Measurements from ENCODE around the gene EQTN. TPM values are rescaled to one million over a fixed set of nuclear protein-coding genes. Genes with fewer than 3 reads are reported as not detected.
"Not testable (repeated sequence)": the region's sequence is repeated elsewhere in the genome, so short reads cannot be mapped to it uniquely, and the experiment has no call there.

The EQTN gene
- polyA plus RNA-seq, 4 donors = 0.28 to 0.31 (median 0.31) TPM; not detected in 1

DNA sequence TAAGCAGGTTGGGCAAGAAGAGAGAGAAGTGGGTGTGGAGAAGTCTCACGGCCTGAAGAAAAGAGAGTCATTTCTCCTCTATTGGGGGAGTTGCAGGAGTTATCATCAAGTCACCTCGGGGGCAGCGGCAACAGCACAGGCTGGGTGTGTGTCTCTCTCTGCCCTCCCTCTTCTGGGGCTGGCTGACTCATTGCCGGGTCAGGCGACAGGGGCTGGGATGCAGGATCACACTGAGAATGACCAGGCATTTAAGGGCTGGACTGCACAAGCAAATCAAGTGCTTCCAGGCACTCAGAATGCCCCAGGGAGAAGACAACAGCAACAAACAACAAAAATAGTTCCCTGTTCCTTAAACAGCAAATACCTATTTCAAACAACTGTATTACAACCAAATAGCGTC is 6.3 kb upstream of the EQTN start:
- DNase-seq (ENCODE audit: low read depth in 4 of 4, low spot score in 3 of 4) = no peak

DNA sequence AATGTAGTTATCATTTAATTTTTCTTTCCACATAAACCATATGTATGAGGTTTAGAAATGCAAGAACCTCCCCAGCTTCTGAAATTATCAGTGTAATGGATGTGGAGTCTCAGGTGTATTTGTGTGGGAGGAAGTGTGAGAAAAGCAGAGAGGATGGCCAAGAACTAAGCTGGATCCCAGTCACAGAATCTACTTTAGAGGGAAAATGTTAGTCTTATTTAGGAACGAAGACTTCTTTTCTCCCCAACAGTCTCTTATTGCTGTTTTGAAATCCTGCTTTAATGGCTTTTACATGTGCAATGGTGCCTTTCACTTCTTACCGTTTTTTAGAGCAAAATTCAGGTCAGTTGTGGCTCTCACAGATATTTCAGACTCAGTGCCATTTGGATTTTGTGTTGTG is 3.0 kb downstream of the EQTN start:
- DNase-seq (ENCODE audit: low read depth in 4 of 4, low spot score in 3 of 4) = no peak

DNA sequence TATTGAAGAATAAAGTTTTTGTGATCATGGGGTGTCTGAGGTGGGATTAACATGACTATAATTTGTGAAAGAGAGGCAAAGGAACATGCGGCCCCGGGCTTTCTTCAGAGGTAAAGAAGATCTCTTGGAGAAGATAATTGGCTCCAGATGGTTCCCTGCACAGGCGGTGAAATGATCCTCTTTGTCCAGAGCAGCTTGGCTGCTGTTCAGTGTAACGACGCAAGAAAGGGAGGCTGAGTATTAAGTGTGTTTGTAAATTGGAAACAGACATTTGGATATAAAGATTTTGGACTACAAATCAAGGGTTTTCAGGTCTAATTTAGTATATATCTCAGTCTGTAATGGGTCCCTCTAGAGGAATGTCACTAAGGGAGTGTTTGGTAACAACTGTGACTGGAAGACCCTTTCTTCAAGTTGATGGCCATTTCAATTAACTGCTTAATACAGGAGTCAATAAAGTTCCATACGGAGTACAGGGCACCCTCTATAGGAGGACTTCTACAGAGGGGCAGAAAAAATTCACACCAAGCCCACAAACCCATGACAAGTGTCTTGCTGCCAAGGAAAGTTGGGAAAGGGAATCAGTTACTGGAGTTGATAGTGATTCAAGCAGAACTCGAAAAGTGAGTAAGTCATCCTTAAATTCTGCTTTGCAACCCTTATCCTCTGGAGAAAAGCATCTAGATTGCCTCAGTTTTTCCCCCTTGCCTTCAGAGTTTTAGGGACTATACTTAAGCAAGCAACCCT is 4.1 kb downstream of the EQTN start:
- DNase-seq (ENCODE audit: low read depth in 4 of 4, low spot score in 3 of 4) = no peak

DNA sequence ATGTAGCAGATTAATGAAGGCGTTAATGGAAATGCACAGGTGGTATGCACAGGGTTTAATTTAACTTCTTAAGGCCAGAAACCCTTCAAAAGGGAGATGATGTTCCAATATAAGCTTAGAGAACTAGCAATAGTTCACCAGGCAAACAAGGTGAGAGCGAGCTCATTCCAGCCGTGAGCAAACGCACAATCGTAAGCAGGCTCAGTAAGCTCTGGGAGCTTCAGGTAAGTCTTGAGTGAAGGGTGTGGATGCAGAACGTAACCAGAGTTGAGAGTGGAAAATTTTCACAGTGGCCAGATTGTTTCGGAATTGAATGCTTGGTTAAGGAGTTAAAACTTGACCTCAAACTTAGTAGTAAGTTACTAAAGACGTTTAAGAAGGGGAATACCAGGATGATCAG is 5.7 kb downstream of the EQTN start:
- DNase-seq (ENCODE audit: low read depth in 4 of 4, low spot score in 3 of 4) = no peak

DNA sequence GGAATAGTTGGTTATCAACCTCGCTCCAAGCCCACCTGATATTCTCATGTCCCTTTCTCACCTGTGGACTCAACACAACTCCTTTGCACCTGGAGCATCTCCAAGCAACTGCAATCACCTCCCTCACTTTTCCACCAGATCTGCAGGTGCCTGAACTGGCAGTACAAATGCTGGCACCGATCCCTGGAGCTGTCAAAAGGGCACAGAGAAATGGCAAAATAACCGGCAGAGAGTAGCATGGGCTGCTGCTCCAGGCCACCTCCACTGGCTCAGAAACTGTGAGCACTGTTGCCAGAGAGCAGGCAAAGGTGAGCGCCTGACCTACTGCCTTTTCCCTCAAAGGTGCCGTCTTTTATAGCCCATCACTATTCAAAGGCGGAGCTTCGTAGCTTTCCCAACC is 14.7 kb downstream of the EQTN start:
- DNase-seq (ENCODE audit: low read depth in 4 of 4, low spot score in 3 of 4) = no peak

DNA sequence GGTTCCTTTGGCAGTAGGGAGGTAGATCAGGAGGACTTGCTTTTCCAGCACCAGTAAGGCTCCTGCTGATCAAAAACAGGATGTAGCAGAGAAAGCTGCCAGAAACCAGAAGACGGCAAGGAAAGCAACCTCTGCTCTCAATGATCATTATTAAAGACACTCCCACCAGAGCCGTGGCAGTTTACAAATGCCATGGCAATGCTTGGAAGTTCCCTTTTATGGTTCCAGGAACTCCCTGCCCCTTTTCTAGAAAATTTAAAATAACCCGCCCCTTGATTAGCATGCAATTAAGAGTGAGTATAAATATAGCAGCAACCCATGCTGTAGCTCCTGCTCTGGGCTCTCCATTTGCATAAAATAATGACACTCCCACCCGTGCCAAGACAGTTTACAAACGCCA is 16.1 kb downstream of the EQTN start:
- no peak for DNase-seq (ENCODE audit: low read depth in 4 of 4, low spot score in 3 of 4)

DNA sequence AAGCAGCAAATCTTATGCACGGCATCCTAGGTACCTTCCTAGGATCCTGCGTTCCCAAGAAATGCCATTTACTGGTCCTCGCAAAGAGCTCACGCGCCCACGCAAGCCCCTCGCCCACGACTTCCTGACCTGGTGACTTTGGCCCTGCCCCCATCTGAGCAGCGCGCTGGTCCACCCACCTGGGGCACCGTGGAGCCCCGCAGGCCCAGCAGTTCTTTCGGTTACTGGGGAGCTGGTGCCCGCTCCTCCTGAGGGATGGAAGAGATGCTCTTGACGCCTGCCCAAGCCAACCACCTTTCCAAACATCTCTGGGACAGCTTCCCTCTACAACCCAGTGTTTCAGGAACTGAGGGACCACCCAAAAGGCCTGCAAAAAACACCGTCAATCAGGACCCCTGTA is 16.7 kb downstream of the EQTN start:
- no peak for DNase-seq (ENCODE audit: low read depth in 4 of 4, low spot score in 3 of 4)

DNA sequence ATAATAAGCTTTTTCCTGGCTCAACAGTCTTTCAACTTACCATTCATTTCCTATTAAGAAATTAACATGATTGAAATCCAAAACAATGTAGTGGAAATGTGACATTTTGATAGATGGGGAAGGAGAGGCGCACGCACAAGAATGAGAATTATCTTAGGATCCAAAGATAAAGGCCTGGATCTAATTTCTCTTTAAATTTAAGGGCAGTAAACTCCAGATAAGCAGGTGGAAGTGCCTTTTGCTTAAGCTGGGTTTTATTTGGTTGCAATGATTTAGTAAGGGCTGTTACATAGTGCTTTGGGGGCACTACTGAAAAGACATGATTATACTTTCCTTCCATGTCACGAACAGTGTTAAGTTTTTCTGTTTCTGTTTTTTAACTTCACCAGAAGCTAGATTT is 17.3 kb downstream of the EQTN start:
- no peak for DNase-seq (ENCODE audit: low read depth in 4 of 4, low spot score in 3 of 4)

DNA sequence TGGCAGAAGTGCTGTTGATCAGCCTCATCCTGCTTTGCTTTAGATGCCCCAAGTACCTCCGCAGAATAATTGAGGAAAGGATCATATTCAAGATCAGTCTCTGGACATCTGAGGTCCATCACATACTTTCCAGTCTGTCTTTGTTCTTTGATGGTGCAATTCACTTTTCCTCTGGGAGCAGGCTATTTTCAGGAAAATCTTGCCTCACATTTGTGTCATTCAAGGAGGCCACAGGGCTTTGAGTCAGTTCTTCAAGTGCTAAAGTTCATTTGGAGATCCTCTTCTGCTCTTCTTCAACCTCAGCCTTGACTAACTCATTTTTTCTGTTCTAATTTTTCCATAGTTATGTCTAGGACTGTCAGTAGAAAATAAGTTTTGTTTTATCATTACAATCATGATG is 18.6 kb downstream of the EQTN start:
- no peak for DNase-seq (ENCODE audit: low read depth in 4 of 4, low spot score in 3 of 4)

DNA sequence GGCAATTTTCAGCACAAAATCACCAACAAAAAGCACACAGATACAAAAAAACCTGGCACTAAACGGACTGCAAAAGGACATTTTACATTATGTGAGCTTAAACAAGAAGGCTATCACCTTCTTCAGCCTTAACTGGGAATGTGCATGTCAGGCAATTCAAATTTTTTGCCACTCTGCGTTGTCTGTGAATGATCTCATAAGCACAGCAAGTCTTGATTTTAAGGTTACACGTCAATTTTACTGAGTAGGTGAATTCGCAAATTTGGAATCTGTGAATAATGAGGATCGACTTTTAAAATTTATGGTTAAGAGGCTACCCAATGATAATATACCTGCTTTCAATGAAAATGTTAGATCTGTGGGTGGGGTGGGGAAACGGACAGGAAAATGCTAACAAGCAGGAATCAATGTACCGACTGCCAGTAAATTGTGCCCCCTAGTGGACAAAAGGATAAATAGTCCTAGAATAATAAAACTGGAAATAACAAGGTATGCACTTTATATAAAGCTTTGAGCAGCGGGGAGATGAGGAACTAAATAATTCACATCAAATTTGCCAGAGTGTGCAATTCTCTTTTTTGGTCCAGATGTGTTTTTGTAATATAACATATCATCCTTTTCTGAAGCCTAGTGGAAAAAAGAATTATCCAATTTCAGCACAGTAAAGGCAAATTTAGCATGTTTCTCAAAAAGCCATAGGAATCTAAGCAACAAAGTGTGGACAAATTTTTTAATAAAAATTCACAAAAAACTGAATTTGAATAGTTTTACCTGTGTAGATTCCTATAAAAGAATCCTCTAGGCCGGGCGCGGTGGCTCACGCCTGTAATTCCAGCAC is 20.5 kb downstream of the EQTN start:
- peak; percentile 42 to 53 (median 48) for DNase-seq (ENCODE audit: low read depth in 4 of 4, low spot score in 3 of 4)

DNA sequence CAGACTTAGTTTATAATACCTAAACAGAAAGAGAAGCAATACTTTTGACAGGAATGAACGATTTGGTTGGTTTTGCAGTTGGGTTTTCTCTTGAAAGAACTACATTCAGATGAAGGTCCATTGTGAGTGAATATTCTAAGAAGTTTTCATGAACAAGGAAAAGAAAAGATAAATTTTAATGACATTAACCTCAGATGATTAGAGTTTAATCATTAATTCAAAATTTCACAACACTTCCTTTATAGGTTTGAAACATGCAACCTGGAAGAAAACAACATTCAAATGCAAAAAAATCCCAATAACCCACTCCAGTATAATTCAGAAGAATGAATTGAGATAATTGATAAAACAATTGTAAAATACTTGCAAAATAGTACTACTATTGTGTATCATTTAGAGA is 23.8 kb downstream of the EQTN start:
- DNase-seq (ENCODE audit: low read depth in 4 of 4, low spot score in 3 of 4) = no peak

DNA sequence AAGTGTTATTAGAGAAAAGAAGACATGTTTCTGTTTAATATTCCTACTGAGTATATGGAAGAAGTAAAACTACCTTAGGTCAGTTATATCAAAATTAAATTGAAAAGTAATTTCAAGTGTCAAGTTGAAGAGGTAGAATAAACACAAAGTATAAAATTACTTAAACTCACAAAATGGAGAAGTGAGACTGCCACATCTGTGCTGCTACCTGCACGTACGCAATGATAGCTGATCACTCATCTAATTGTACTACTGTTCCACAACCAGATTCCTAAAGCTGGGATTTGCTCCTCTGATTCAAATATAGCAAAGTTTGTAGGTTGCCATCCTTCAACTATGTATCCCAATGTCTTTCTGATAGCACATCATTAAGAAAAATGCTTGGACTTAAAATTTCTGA is 24.8 kb downstream of the EQTN start:
- no peak for DNase-seq (ENCODE audit: low read depth in 4 of 4, low spot score in 3 of 4)

DNA sequence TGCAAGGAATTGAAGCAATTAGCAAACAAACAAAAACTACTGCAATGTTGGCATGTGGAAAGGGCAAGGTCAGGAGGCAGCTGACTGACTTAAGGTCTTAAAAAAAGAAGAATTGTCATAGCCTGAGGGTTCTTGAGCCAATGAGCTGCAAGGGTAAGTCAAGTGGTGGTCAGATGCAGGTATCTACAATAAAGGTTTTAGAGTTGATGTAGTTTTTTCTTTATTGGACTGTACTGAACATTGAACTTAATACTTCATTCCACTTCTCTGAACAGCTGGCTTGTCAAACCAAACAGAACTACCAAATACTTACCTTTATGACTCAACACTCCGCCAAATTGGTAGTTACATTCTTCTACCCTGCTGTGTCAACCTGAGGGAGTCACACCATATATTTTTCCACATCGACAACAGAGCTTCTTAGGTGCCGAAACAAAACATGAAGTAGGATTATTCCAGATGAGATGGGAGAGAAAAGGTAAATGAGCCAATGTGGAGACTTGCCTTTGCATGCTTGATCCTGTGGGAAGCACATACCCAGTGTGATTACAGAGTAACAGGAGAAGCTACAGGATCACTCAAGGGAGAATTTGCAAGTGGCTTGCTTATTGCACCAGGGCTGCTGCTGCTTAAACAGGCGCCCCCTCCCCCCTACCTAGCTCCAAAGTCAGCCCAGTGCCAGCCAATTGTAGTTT is 35.3 kb downstream of the EQTN start:
- no peak for DNase-seq (ENCODE audit: low read depth in 4 of 4, low spot score in 3 of 4)

DNA sequence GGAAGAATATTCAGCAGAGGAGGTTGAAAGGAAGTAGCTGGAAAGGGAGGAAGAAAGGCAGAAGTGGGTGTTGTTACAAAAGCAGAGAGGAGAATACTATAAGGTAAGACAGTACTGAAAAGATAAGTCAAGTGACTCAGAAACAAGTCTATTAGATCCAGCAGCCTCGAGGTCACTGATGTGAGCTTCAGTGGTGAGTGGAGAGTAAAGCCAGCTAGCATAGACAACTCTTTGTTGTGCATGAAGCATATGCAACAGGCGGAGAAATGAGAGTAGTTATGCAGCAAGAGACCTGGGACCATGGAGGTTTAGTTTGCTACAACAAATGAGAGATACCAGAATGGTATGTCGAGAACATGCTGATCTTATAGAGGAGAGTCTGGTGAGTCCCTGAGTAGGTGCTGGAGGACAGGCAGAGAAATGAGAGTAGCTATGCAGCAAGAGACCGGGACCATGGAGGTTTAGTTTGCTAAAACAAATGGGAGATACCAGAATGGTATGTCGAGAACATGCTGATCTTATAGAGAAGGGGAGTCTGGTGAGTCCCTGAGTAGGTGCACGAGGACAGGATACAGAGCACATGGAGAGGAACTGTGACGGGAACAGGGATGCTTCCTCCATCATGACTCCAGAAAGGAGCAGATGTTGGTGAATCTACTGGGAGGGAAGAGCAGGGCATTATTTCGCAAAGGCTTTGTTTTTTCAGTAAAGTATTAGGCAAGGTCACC is 36.0 kb downstream of the EQTN start:
- no peak for DNase-seq (ENCODE audit: low read depth in 4 of 4, low spot score in 3 of 4)

DNA sequence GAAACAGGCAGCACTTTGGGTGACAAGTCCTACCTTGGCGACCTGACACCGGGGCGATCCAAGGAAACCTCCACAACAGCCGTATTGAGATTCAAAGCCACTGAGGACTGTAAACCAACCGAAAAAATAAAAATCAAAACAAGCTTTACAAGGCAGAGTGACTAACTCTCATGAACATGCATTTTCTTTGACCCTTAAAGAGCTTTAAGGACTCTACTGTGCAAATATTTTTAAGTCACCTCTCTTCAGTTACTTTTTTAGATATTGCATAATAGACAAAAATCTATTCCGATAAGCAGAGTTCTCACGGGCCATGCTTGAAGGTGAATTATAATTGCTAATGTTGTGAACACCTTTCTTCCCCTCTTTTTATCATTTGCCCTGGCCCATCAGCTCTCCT is 38.3 kb downstream of the EQTN start:
- DNase-seq (ENCODE audit: low read depth in 4 of 4, low spot score in 3 of 4) = no peak

DNA sequence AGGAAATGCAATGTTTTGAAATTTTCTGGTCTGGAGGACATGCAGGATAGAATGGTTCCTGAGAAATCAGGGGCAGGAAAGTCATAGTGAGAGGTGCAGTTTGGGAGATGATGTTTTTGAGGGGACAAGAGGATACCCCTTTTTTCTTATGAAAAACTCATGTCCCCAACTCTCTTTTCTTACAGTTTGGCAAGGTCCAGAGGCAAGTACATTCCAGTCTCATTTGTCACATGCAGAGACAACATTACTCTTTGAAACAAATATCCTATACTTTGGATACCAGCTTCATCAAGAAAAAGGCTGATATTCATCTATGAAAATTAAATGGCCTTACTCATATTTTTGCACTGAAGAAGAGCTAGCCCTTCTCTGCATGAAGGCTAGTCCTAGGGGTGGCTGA is 48.2 kb downstream of the EQTN start:
- no peak for DNase-seq (ENCODE audit: low read depth in 4 of 4, low spot score in 3 of 4)

DNA sequence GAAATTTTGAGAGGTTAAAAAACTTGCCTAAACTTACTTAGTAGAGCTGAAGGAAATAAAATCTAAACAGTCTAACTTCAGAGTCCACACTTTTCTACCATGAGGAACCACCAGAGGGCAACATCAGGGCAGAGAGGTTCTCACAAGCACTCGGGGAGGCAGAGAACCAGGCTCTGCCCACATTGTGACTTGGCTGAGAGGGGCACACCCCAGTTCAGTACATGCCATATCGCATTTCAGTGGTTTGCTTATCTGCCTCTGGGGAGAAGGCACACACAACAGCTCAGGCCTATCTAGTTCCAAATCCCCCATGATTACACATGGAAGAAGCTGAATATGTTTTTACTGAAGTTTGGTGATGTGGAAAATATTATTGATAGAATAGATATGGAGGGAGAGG is 49.2 kb downstream of the EQTN start:
- peak in 3 of 4 donors; percentile 3 to 11 (median 5) for DNase-seq (ENCODE audit: low read depth in 4 of 4, low spot score in 3 of 4)

DNA sequence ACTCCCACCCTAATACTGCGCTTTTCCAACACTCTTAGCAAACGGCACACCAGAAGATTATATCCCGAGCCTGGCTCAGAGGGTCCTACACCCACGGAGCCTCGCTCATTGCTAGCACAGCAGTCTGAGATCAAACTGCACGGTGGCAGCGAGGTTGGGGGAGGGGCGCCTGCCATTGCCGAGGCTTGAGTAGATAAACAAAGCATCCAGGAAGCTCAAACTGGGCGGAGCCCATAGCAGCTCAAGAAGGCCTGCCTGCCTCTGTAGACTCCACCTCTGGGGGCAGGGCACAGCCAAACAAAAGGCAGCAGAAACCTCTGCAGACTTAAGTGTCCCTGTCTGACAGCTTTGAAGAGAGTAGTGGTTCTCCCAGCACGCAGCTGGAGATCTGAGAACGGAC is 57.3 kb downstream of the EQTN start:
- DNase-seq (ENCODE audit: low read depth in 4 of 4, low spot score in 3 of 4) = not testable (repeated sequence)
